HG03097 (cell line): Measurements from ENCODE around the gene EXOC3.
"Not testable (repeated sequence)": the region's sequence is repeated elsewhere in the genome, so short reads cannot be mapped to it uniquely, and the experiment has no call there.

Experiments
- ATAC-seq: cut with Tn5 transposase; IDR thresholded peaks from one replicate; pipeline ENCODE4 v1.9.1; 2021; ENCODE audit not compliant: unreplicated experiment, low FRiP score

Gene EXOC3

DNA sequence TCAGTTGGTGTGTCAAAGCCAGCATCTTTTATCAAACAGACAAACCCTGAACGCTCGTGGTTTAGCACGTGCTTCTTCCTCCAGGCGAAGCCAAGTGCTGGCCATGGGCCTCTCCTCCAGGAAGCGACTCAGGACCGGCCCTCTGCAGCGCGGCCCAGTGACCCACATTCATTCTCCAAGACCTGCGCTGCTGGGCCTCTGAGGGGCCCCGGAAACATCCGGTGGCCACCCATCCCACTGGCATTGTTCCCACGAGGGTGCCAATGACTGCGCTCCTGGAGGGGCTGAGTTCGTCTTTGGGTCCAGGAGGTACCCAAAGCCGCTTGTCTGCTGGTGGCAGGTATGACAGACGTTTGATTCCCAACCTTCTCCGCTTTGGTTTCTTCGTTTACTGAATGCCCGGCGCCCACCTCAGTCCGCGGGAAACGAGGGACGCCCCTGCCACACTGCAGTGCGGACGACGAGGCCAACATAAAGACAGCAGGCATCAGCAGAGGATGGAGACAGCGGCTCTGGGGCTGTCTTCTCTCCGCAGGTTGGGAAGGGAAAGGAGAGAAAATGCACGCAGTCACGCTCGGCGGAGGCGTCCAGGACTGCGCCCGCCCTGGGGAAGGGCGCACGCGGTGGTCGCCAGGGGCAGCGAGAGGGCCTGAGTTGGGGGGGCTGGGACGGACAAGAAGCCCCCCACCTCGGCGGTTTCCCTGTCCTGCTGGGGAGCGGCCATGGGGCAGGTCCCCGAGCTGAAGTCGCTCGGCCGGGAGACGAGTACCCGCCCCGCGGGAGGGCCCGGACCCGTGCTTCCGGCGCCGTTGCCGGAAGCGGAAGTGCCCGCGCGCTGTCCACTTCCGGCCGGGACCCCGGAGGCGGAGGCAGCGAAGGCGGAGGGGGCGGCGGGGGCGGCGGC, at the start of gene EXOC3:
TSS of gene EXOC3 (plus strand) at position 842 of the 904 bp plus-strand sequence. CDS start 3,030 bp downstream, outside the sequence.
- ATAC-seq: peak; percentile 70

DNA sequence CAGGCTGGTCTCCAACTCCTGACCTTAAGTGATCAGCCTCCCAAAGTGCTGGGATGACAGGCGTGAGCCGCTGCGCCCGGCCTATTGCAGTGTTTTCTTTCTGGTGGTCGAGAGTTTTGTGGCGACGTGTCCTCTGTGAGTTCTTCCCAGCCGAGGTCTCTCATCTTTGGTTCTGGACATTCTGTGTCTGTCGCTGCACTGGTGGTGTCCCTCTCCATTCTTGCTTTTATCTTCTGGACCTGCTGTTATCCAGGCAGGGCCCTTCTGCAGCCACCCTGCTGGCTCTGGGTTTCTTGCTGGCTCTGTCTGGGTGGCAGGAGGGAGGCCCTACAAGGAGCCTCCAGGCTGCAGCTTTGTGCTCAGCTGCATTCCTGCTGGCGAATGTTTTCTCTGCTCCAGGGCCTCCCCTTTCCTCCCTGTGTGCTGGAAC, 49.1 kb upstream of the EXOC3 start:
- ATAC-seq: no peak

DNA sequence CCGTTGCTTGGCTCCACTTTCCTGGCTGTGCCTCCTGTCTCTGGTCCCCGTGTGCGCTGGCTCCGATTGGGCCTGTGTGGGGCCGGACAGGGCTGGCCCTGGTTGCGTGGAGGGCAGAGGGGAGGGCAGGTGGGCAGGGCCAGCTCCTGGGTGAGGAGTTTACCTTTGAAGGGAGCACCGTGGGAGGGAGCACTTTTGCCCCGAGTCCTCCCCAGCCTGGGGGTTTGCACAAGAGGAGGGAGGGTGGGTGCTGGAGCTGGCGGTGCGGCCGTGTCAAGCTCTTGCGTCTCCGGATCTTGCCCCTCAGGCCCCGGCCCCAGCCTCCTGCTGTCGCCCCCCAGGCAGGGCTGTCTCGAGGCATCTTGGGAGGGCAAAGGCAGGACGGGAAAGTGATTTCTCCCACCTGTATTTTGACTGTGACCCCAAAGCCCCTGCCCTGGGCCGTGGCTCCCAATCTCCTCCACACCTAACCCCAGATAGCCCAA, 48.3 kb upstream of the EXOC3 start:
- ATAC-seq: no peak

DNA sequence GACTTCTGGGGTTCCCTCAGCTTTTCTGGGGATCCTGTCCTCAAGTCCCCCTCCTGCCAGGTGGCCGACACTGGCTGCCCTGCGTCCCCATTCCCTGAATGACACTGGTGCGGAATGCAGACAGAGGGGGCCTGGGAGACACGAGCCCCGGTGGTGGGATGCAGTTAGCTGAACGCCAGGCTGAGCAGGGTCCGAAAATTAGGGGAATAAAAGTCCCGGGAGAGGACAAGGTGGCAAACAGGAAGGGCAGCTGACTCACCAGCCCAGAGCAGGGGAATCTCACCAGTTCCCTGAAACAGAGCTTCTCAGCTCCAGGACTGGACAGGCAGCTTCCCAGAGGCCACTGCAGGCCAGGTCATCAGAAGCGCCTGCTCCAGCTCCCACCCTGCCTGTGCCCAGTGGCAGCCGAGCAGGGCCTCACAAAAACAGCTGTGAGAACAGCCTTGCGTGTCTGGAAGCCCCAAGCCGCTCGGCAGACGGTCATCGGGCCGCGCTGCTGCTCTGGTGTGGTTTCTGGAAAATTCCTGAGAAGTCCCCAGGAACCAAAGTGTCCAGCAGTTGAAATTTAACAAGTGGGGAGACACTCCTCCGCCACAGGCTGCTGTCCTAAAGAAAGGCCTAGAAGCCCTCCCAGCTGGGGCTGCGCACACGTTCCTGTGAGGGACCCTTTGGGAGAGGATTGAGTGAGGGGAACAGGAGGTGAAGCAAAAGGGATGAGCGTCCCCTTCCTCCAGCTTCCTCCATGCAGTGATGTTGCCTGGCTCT, 47.6 kb upstream of the EXOC3 start:
- no peak for ATAC-seq

DNA sequence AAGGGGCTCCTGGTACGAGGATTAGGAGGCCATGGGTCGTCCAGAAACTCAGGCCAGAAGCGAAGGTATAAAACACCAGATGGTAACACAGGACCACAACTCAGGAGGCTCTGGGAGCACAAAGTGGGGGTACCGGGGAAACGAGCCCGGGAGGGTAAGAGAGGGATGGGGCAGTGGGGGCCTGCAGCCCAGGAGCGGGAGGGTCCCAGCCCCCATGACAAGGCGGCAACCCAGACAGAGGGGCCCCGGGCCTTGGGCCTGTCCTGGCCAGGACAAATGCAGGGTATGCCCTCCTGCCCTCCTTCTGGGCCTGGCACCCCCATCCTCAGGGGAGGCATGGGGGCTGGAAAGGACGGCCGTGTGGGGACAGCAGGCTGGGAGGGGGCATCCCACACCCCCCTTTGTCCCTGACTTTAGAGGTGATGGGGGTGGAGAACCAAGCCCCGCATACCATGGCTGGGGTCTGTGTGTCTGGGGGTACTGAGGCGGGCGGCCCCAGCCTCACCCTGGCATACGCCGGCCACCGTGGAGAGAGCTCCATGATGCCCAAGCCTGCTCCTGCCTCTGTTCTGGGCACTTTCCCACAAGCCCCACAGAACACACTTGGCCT, 47.0 kb upstream of the EXOC3 start:
- no peak for ATAC-seq

DNA sequence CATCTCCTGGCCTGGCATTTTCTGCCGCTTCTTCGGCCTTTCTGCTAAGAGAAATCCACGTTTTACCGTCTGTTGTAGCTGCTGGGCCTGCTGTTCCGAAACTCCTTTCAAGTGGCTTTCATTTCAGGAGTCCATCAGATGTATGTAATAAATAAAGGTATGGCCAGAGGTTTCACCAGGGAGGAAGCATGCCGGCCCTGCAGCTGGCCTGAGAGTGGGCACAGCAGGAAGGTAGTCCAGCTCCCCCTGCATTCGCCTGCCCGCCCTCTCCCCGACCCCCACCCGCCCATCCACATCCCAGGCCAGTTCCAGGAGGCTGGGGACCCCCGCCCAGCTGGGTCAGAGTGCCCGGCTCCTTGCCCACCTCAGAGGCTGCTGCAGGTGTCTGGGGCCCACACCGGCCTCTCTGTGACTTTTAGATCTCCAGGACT, 46.4 kb upstream of the EXOC3 start:
- no peak for ATAC-seq

DNA sequence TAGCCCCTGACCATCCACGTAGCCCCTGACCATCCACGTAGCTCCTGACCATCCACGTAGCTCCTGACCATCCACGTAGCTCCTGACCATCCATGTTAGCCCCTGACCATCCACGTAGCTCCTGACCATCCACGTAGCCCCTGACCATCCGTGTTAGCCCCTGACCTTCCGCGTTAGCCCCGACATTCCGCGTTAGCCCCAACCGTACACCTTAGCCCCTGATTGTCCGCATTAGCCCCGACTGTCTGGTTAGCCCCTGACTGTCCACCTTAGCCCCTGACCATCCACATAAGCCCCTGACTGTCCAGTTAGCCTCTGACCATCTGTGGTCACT, 44.9 kb upstream of the EXOC3 start:
- not testable (repeated sequence) for ATAC-seq

DNA sequence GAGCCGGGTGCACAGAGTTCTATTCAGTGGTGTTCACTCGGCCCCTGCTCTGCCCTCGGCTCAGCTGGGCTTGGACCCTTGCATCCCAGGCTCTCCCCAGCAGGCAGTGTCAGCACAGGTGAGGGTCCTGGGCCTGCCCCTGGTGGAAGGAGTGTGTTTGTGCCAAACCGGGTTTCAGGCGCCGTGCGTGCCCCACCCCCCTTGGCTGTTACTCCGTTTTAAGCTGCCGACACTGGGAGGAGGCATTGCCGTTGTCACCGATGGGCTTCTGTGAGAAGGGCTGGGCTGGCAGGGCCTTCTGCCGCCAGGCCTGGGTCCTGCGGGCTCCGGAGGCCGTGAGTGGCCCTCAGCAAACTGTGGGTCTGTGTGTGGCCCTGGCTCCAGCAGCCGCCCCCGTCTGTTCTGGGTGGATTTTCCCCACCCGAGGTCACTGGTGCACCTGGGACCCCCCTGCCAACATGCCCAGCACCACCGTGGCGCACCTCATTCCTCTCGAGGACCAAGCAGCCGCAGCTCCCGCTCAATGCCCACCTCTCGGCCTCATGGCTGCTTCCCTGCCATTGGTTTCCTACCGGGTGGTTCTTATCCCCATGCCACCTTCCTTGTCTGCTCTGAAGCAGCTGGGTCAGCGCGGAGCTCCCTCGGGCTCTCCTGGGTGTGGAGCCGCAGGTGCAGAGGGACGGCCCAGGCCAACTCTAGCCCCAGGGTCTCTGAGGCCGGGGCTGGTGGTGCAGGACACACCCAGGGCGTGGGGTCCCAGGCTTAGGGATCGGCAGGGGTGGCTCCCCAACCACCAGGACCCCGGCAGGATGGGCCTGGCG, 44.3 kb upstream of the EXOC3 start:
- ATAC-seq: no peak

DNA sequence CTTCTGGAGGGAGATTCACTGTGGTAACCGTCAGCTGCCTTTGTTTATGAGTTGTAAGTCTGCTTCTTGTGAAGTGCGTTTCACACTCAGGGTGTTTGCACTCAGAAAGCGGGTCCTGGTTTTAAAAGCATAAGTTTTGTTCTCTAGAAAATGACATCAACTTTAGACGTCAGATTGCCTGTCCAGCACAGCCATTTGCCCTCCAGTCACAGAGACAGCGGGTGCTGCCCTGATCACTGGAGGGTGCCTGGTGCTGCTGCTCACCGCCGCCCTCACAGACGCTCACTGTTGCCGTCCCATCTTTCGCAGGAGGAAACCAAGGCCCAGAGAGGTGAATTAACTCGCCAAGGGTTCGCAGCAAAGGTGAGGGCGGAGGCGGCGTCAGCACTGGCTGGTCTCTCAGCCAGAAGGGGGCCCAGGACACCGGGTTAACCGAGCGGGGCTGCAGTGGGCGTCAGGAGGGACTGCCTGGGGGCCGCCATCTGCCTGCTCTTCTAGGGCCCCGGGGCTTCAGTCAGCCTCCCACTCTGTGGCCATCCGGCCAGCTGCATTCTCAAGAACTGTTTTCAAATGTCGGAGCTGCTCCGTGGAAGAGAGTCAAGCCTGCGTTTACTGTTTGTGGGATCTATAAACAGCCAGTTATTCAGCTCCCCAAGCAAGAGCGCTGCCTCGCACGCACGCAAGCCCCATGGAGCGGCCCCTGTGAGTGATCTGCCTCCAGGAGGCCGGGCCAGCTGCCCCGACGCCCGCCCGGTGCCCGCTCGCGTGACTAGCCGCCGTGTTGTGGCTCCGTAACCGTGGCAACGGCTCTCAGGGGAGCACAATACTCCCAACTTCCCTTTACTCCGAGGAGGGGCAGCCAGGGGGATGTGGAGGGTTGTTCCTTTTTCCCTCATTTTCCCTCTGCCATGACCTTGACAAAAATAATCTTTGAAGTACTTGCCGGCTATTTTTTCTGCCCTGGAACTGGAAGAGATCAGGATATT, 43.4 kb upstream of the EXOC3 start:
- peak; percentile 61 for ATAC-seq

DNA sequence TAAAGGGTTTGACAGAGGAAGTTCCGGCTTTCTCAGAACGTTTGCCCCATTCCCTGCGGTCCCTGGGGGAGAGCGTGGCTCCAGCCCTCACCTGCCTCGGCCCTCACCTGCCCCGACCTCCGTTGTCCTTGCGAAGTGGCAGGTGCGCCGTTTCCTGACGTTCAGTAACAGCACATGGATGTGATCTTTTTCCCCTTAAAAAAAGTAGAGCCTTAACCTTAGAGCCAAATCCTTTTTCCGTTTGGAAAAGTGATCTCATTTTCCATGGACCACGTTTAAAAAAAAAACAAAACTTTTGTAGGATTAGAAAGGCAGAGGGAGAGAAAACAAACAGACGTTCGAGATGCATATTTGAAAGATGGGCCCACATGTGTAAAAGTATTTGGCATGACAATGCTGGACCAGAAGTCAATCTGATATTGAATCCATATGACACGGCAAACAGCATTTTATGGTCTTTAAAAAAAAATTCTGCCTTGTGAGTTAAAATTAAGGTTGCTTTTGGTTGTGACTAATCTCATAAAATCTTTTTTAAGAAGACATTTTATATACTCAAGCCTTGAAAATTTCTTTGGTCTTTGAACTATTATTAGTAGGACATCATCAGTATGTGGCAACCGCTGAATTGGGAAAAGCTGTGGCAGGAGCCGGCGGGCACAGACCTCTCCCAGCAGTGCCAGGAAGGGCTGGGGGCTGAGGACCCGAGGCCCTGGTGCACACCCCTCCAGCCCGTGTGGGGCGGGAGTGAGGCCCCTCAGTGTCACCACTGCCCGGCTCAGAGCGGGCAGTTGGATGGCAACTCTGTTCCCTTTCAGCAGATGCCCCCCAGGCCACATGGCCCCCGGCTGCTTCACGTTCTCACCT, 42.5 kb upstream of the EXOC3 start:
- peak; percentile 1 for ATAC-seq

DNA sequence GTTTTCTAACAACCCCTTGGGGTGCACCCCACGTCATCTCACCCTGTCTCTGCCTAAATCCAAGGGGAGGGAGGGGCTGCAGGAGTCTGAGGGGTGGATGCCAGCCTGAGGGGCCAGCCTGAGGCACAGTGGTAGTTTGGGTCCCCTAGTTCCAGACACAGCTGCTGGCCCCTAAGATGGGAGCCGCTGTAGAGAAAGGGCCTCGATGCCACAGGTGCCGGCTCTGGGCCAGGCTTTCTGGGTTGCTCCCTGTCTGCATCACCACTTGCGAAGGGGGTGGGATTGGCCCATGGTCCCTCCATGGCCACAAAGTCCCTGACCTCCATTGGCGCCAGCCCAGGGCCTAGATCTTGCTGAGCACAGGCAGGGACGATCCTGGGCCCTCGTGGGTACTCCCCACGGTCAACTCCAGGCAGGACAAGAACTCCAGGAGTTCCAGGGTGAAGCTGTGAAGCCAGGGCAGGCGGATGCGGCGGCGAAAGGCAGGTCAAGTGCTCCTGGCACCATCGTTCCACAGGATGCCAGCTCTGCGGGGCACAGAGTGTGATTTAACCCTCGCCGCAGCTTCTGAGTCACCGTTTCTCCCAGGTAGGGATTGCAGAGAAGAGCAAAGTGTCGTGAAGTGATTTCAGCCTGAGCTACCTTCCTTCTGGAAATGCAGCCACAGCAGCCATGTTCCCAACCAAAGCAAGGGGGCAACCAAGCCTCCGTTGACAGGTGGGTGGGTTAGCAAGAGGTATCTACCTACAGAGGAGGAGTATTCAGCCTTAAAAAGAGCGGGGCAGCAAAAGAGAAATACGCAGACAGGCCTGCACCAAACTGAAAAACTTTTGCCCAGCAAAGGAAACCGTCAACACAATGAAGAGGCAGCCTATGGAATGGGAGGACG, 41.6 kb upstream of the EXOC3 start:
- ATAC-seq: no peak

DNA sequence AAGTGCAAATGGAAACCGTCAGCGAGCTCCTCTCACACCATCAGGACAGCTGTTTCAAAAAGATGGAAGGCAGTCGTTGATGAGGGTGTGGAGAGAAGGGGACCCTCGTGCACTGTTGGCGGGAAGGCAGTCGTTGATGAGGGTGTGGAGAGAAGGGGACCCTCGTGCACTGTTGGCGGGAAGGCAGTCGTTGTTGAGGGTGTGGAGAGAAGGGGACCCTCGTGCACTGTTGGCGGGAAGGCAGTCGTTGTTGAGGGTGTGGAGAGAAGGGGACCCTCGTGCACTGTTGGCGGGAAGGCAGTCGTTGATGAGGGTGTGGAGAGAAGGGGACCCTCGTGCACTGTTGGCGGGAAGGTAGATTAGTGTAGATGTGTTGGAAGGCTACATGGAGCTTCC, 40.8 kb upstream of the EXOC3 start:
- ATAC-seq: not testable (repeated sequence)

DNA sequence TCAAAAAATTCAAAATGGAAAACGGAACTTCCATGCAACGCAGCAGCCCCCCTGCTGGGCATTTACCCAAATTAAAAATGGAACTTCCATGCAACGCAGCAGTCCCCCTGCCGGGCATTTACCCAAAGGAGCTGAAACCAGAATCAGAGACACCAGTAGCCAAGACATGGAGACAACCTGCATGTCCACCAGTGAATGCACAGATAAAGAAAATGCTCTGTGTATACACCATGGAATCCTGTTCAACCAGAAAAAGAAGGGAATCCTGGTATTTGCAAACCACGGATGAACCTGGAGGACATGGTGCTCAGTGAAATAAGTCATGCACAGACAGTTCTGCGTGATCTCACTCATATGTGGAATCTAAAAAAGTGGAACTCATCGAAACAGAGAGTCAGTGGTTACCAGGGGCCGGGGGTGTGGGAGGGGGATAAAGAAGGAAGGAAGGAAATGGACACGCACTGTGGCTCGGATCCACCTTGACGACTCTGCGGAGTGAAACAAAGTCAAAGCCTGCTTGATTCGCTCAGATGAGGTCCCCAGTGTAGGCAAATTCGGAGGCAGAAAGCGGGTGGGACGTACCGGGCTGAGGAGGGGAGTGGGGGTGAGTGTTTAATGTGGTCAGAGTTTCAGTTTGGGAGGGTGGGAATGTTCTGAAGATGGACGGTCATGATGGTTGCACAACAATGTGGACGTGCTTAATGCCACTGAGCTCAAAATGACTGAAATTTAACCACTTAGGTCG, 40.2 kb upstream of the EXOC3 start:
- ATAC-seq: peak; percentile 46

DNA sequence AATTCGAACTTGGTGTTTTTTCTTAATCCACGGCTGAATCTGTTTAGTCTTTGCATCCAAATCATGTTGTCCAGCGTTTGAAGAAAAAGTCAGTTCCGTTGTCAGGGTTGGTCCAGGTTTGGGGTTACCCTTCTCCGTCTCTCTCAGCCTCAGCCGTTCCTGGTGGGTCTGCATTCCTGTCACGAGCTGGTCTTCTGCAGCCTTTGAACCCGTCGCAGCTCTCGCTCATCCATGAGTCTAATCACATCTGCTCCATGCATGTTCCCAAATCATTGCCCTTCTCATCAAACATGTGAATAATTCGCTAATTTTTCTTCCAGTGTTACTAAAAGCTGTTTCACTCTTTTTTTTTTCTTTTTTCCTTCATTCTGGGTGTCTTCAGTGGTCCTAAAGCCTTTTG, 39.0 kb upstream of the EXOC3 start:
- no peak for ATAC-seq

DNA sequence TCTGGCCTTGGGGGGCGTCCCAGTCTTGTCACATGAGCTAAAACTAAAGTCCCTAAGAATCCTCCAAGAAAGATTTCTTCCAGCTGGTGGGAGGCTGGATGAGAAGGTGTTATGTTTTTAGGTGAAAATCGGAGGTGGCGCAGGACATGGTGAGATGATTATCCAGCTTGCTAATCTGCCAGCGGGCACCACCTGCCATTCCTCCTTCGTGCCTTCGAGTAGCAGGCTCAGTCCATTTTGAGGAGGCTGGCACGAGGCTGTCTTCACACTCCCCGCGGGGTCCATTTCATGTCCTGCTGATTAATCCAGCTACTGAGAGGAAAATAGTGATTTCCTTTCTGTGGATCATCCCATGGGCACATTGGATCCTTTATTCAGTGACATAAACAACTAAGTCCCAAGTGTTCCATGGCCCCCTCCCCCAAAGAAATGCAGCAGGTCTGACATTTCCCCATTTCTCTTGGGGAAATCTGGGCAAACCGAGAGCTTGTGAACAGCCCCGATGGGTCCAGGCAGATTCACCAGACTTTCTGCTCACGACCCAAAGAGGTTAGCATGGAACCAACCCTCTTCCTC, 38.2 kb upstream of the EXOC3 start:
- no peak for ATAC-seq

DNA sequence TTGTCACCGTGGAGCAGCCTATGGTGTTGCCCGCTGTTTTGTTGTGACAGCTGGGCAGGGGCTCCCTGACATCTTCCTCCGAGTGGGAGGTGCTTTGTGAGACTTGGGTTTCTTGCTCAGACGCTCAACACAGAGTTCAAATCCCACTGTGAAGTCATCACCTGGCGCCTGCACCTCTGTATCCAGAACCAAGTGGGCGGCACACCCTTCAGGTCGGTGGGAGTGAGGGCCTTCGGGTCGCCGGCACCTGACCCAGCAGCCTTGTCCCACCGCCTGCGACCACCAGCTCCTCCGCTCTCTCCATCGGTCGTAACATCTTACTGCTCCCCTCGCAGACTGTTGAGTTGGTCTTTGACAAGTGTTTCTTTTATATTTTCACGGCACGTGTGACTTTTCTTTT, 37.6 kb upstream of the EXOC3 start:
- no peak for ATAC-seq
